H9 (cell line): ENCODE data around the gene PTPN3. TPM values are rescaled to one million over a fixed set of nuclear protein-coding genes. Genes with fewer than 3 reads are reported as not detected.

Experiments
- DNase-seq: peaks from one replicate; pipeline ENCODE4 v3.0.0-alpha.2; 2017
- H2AFZ ChIP-seq: one replicate; pipeline ENCODE4 v1.6.1; 2013; ENCODE audit warnings: mild to moderate bottlenecking, low read length, control low read depth, moderate library complexity
- H2AK5ac ChIP-seq: 2 replicates; pipeline ENCODE4 v1.6.1; 2013; ENCODE audit warnings: low read length, control low read depth, mixed read lengths; ENCODE audit not compliant: insufficient read length
- H2BK120ac ChIP-seq: one replicate; pipeline ENCODE4 v1.6.1; 2013; ENCODE audit warnings: low read depth, mild to moderate bottlenecking, low read length, control low read depth, inconsistent platforms; ENCODE audit not compliant: poor library complexity, severe bottlenecking
- H2BK12ac ChIP-seq: 2 replicates; pipeline ENCODE4 v1.6.1; 2013; ENCODE audit warnings: low read length, control low read depth, mixed read lengths, low read depth; ENCODE audit not compliant: insufficient read length
- H2BK15ac ChIP-seq: 2 replicates; pipeline ENCODE4 v1.6.1; 2013; ENCODE audit warnings: low read depth, low read length, control low read depth
- H2BK20ac ChIP-seq: one replicate; pipeline ENCODE4 v1.6.1; 2013; ENCODE audit warnings: low read depth, mild to moderate bottlenecking, low read length, control low read depth, inconsistent platforms; ENCODE audit not compliant: poor library complexity, severe bottlenecking
- H2BK5ac ChIP-seq: 2 replicates; pipeline ENCODE4 v1.6.1; 2013; ENCODE audit warnings: low read length, control low read depth, mixed read lengths; ENCODE audit not compliant: insufficient read length
- H3K14ac ChIP-seq: 2 replicates; pipeline ENCODE4 v1.6.1; 2013; ENCODE audit warnings: low read length, control low read depth; ENCODE audit not compliant: insufficient read depth
- H3K18ac ChIP-seq: 2 replicates; pipeline ENCODE4 v1.6.1; 2013; ENCODE audit warnings: low read depth, mild to moderate bottlenecking, mixed read lengths, low read length, control low read depth; ENCODE audit not compliant: insufficient read length
- H3K23ac ChIP-seq: 2 replicates; pipeline ENCODE4 v1.6.1; 2013; ENCODE audit warnings: low read length, control low read depth, mixed read lengths, low read depth; ENCODE audit not compliant: insufficient read length
- H3K23me2 ChIP-seq: 2 replicates; pipeline ENCODE4 v1.6.1; 2013; ENCODE audit warnings: low read depth, mild to moderate bottlenecking, mixed read lengths, low read length, control low read depth; ENCODE audit not compliant: insufficient read length, poor library complexity, severe bottlenecking
- H3K27ac ChIP-seq: 2 replicates; pipeline ENCODE4 v1.5.1; 2013; ENCODE audit warnings: low read length, control low read depth, mixed read lengths, low read depth; ENCODE audit not compliant: insufficient read length
- H3K27me3 ChIP-seq: 2 replicates; pipeline ENCODE4 v1.6.1; 2013; ENCODE audit warnings: low read length, control low read depth, inconsistent platforms; ENCODE audit not compliant: insufficient read depth
- H3K4ac ChIP-seq: 2 replicates; pipeline ENCODE4 v1.6.1; 2013; ENCODE audit warnings: low read depth, mild to moderate bottlenecking, control low read depth, inconsistent platforms, low read length, moderate library complexity
- H3K4me1 ChIP-seq: 2 replicates; pipeline ENCODE4 v1.6.1; 2013; ENCODE audit warnings: low read length, control low read depth, inconsistent platforms; ENCODE audit not compliant: insufficient read depth
- H3K4me2 ChIP-seq: 2 replicates; pipeline ENCODE4 v1.6.1; 2013; ENCODE audit warnings: low read length, control low read depth, mixed read lengths; ENCODE audit not compliant: insufficient read length, insufficient read depth
- H3K56ac ChIP-seq: 2 replicates; pipeline ENCODE4 v1.6.1; 2013; ENCODE audit warnings: low read depth, mild to moderate bottlenecking, mixed read lengths, low read length, control low read depth; ENCODE audit not compliant: insufficient read length
- H3K79me1 ChIP-seq: 2 replicates; pipeline ENCODE4 v1.6.1; 2013; ENCODE audit warnings: low read depth, mild to moderate bottlenecking, moderate library complexity, low read length, control low read depth, inconsistent platforms; ENCODE audit not compliant: insufficient read depth, poor library complexity, severe bottlenecking
- H3K79me2 ChIP-seq: 2 replicates; pipeline ENCODE4 v1.6.1; 2013; ENCODE audit warnings: low read length, control low read depth, inconsistent platforms; ENCODE audit not compliant: insufficient read depth
- H3K9ac ChIP-seq: 2 replicates; pipeline ENCODE4 v1.6.1; 2013; ENCODE audit warnings: low read length, control low read depth, mixed read lengths; ENCODE audit not compliant: insufficient read length; ENCODE audit errors: extremely low read depth
- H3K9me3 ChIP-seq: one replicate; pipeline ENCODE4 v1.6.1; 2013; ENCODE audit warnings: low read depth, low read length, inconsistent platforms; ENCODE audit not compliant: control insufficient read depth
- H3T11ph ChIP-seq: one replicate; pipeline ENCODE4 v1.6.1; 2013; ENCODE audit warnings: mild to moderate bottlenecking, low read length, control low read depth, inconsistent platforms
- H4K20me1 ChIP-seq: one replicate; pipeline ENCODE4 v1.6.1; 2013; ENCODE audit not compliant: control insufficient read depth, insufficient read length, insufficient read depth
- H4K5ac ChIP-seq: 2 replicates; pipeline ENCODE4 v1.6.1; 2013; ENCODE audit warnings: low read depth, mild to moderate bottlenecking, mixed read lengths, low read length, control low read depth; ENCODE audit not compliant: insufficient read length
- H4K8ac ChIP-seq: replicated peaks from 2 replicates; pipeline ENCODE4 v1.6.1; 2013; ENCODE audit warnings: low read length, control low read depth, mixed read lengths, low read depth; ENCODE audit not compliant: insufficient read length
- H4K91ac ChIP-seq: 2 replicates; pipeline ENCODE4 v1.6.1; 2013; ENCODE audit warnings: low read depth, mild to moderate bottlenecking, moderate library complexity, mixed read lengths, low read length, control low read depth; ENCODE audit not compliant: insufficient read length
- H3K27ac Mint-ChIP-seq, 3 experiments: 2 replicates in 2 of 3; 3 replicates in 1 of 3; pipeline ENCODE4 v1.8.0; 2020 to 2021; ENCODE audit warnings: mixed read lengths in 3 of 3, mild to moderate bottlenecking in 1 of 3, moderate library complexity in 1 of 3
- H3K27me3 Mint-ChIP-seq: 2 replicates; pipeline ENCODE4 v1.8.0; 2021; ENCODE audit warnings: low read depth, mild to moderate bottlenecking, moderate library complexity, mixed read lengths
- H3K36me3 Mint-ChIP-seq, 3 experiments: 2 replicates in 2 of 3; 3 replicates in 1 of 3; pipeline ENCODE4 v1.8.0; 2020 to 2021; ENCODE audit warnings: low read depth in 3 of 3, mixed read lengths in 3 of 3; ENCODE audit not compliant: insufficient read depth in 1 of 3
- H3K4me1 Mint-ChIP-seq, 2 experiments: 2 replicates each; pipeline ENCODE4 v1.8.0; 2020; ENCODE audit warnings: mixed read lengths in 2 of 2
- H3K4me3 Mint-ChIP-seq, 2 experiments: 2 replicates in 1 of 2; 3 replicates in 1 of 2; pipeline ENCODE4 v1.8.0; 2020 to 2021; ENCODE audit warnings: mild to moderate bottlenecking in 2 of 2, mixed read lengths in 2 of 2, moderate library complexity in 1 of 2
- H3K9me3 Mint-ChIP-seq, 2 experiments: 2 replicates in 1 of 2; 3 replicates in 1 of 2; pipeline ENCODE4 v1.8.0; 2020; ENCODE audit warnings: mild to moderate bottlenecking in 2 of 2, mixed read lengths in 2 of 2, moderate library complexity in 1 of 2
- CTCF ChIP-seq: fragments of 200-600 bp; sonication (generic); conservative IDR thresholded peaks from 3 replicates; pipeline ENCODE4 v1.8.0; 2021; ENCODE audit warnings: antibody characterized with exemption, mild to moderate bottlenecking
- WGBS: extraction: QIAGEN DNeasy Blood & Tissue Kit; methylation state at CpG from one replicate; pipeline ENCODE4 v1.1.7; 2013; ENCODE audit warnings: missing lambda C conversion rate, low lambda C conversion rate, mixed read lengths; ENCODE audit not compliant: insufficient read length; ENCODE audit errors: extremely low coverage; 5-methylcytosine and 5-hydroxymethylcytosine counted together
- total RNA-seq: library from RNA; stranded (reverse); gene quantifications from 2 replicates; pipeline ENCODE4 v1.2.1, GENCODE V29; 2021

PTPN3 gene
- total RNA-seq, 1 experiment from 2014 or later, result 2.6 TPM

GRCh38 chr9:109452761-109453160 lies 45.3 kb downstream of the PTPN3 start:
- Histone ChIP-seq H3K27me3 (no peaks in the 10 kb centered on the region), H3K4ac (no peak overlapping the region), H2AK5ac (no peak overlapping the region), H2AFZ (no peak overlapping the region), H3K9ac (no peak overlapping the region), H2BK120ac (no peak overlapping the region), H3K27ac (no peak overlapping the region), H3T11ph (no peak overlapping the region), H4K20me1 (no peaks in the 10 kb centered on the region), H3K18ac (no peak overlapping the region), H3K56ac (no peak overlapping the region), H3K9me3 (no peaks in the 10 kb centered on the region), H3K4me2 (no peak overlapping the region), H4K5ac (no peak overlapping the region), H3K23ac (no peak overlapping the region), H4K8ac (no peak overlapping the region), H4K91ac (no peak overlapping the region), H3K79me2 (no peaks in the 10 kb centered on the region), H2BK15ac (no peak overlapping the region), H3K79me1 (no peaks in the 10 kb centered on the region), H2BK5ac (no peak overlapping the region), H2BK12ac (no peak overlapping the region), H3K4me1 (peaks cover 2% of the 10 kb centered on the region; the same call in 1 of the 2 replicates), H3K23me2 (no peaks in the 10 kb centered on the region), H3K14ac (no peak overlapping the region), H2BK20ac (no peak overlapping the region)
- H3K4me3 Mint-ChIP-seq, result no peak overlapping the region
- no peaks in the 10 kb centered on the region for H3K9me3 Mint-ChIP-seq
- DNase-seq, result no peak
- WGBS, result no CpG with 5 or more reads among the region's 3 CpGs
- no peaks in the 10 kb centered on the region for H3K27me3 Mint-ChIP-seq
- no peaks in the 10 kb centered on the region for H3K36me3 Mint-ChIP-seq
- H3K27ac Mint-ChIP-seq, result no peak overlapping the region
- no peak for TF ChIP-seq CTCF
- peaks cover 21 to 26% of the 10 kb centered on the region in 2 experiments for H3K4me1 Mint-ChIP-seq
